OCI-LY7 (cell line): Measurements from ENCODE around the gene ATP12A.

Source experiments
- CTCF ChIP-seq: fragments of 200-600 bp; sonication (generic); conservative IDR thresholded peaks from 2 replicates; pipeline ENCODE4 v1.5.1; 2014; ENCODE audit warnings: mild to moderate bottlenecking, antibody characterized with exemption, low read length, moderate library complexity, mixed read lengths
- EZH2phosphoT487 ChIP-seq: fragments of 200-600 bp; sonication (generic); IDR thresholded peaks from 2 replicates; pipeline ENCODE4 v1.6.1; 2018; ENCODE audit warnings: low read depth, borderline replicate concordance, mild to moderate bottlenecking, mixed run types, antibody characterized with exemption, low read length, moderate library complexity, mixed read lengths

DNA sequence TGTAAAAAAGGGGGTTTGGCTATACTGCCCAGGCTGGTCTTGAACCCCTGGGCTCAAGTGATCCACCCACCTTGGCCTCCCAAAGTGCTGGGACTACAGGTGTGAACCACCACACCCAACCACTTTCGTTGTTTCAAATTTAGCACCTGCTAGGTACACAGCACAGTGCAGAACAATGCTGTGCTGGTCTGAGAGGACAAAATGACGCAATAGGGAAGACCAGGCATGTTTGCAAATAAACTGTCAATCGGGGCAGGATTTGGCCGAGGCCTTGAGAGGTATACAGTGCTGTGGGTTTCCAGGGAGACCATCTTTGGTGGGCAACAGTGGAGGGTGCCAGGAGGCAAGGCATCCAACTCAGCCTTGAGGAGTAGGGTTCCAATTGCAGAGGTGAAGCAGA, 37.0 kb downstream of the ATP12A start:
- TF ChIP-seq CTCF = no peak
- no peak for TF ChIP-seq EZH2phosphoT487
